NCI-H748 (cell line): Measurements from ENCODE around the gene ARGLU1.
A peak's percentile ranks its signal among the peaks of the same experiment; 100 is the strongest.

Experiments used
- DNase-seq: peaks from one replicate; lab custom pipeline; 2025; ENCODE audit not compliant: unreplicated experiment; lab: John Stamatoyannopoulos, UW

The ARGLU1 gene

DNA sequence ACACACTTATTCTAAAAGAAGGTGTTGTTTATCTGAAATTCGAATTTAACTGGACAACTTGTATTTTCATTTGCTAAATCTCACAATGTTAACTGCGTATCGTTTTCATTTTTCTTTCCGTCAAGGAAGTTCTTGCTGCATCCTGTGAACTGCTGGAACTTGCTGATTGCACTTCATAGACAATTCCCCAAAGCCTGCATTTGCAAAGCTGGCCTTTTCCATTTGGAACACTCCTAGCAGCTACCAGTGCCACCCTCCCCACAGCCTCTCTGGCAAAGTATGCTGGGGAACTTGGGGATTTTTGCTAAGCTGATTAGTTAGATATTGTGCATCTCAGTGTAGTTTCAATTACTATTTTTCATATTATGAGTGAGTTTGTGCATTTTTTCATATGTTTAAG lies 20.4 kb upstream of the ARGLU1 start:
- DNase-seq = peak; percentile 34

DNA sequence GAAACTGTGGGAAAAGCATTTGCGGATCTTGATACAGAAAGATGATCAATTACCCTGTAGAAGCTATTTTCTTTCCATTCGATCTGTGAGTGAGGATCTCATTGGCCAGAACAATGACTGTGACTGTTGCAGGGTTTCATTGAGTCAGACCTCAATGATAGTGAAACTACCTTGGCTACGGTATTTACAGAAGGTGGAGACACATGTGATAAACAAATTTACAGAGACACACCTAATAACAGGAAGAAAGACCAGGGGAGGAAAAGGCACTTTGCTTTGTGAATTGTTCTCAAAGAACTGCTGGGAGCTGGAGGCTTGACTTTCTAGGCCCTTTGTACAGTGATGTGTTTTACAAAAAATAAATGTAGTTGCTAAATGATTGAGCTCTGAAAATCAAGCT lies 19.9 kb upstream of the ARGLU1 start:
- DNase-seq = peak; percentile 92

DNA sequence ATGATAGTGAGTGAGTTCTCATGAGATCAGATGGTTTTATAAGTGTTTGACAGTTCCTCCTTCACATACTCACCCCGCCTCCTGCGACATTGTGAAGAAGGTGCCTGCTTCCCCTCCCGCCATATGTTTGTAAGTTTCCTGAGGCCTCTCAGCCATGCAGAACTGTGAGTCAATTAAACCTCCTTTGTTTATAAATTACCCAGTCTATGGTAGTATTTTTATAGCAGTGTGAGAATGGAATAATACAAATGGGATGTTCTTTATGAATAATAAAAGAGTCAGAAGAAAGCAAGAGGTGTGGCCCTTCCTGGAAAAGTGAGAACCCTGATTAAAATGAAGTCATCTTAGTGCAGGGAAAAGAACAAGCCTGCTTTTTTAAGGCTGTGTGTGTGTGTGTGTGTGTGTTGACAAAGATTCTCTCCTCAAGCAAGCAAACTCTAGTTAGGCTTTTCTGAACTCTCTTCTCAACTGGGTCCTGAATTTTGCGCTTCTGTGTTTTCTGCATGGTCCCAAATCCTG lies 18.8 kb upstream of the ARGLU1 start:
- no peak for DNase-seq

DNA sequence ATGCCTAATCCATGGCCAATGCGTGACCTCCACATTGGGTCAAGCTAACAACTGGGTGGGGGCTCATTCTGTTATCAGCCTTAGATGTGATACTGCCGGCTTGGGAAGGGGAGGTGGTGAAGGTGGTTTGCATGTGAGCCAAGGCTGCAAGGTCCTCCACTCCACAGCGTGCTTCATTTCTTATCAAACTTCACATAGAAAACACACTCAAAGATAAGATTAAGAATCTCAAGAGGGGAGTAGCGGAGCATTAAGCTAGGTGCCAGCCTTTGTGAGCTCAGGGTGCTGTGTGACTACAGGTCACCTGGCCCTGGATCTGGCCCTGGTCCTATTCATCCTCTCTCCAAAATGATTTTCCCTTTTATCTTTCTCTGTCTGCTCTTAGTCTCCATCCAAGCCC lies 13.3 kb upstream of the ARGLU1 start:
- no peak for DNase-seq

DNA sequence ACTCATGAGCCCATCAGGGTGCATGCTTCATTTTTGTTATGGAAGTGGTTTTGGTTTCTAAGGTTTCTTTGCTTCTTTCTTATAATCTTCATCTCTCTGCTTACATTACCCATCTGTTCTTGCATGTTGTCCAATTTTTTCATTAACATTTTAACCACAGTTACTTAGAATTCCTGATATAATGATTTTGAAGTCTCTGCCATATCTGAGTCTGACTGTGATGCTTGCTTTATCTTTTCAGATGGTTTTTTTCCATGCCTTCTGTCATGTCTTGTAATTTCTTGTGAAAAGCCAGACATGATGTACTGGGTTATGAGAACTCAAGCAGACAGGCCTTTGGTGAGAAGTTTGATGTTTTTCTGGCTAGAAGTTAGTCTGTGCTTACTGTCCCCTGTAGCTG lies 8.0 kb upstream of the ARGLU1 start:
- DNase-seq = no peak

DNA sequence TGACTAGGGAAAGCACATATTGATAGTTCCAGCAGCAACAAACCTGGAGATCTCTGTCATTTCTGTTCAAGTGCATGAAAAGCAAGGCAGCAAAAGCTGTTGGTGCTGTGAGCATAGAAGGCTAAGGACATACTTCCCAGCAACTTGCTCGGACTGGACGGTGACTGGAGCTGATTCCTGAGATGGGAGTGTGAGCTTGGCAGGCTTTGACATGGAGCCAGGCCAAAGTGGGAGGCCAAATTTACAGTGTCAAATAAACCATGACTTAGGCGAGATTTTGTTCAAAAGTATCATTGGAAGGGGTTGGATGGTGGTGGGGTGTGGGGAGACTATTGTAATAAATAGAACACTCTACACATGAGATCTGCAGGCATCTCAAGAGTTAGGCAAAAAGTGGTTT lies 5.9 kb upstream of the ARGLU1 start:
- no peak for DNase-seq

DNA sequence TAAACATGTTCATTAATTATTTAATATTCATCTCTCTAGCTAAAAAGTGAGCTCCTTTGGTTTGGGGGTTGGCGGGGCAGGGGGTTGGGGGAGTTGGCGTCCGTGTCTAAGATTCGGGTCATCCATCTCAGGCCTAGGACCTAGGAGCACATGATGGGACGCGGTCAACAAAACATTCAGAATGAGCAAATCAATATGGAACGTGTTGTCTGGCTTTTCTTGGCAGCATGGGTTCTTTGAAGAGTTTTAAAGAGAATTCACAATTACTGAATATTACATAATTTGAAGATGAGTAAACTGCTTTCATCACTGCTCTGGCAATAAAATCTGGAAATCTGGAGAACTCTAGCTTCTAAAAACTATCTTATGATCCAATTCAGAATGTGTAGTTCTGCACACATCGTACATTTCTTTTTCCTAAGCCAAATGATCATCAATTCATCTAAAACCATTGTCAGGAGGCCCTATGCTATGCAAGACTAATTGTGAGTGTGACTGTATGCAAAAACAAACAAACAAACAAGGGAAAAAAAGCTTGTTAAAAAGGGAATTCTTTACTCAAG lies 5.4 kb upstream of the ARGLU1 start:
- DNase-seq = no peak

DNA sequence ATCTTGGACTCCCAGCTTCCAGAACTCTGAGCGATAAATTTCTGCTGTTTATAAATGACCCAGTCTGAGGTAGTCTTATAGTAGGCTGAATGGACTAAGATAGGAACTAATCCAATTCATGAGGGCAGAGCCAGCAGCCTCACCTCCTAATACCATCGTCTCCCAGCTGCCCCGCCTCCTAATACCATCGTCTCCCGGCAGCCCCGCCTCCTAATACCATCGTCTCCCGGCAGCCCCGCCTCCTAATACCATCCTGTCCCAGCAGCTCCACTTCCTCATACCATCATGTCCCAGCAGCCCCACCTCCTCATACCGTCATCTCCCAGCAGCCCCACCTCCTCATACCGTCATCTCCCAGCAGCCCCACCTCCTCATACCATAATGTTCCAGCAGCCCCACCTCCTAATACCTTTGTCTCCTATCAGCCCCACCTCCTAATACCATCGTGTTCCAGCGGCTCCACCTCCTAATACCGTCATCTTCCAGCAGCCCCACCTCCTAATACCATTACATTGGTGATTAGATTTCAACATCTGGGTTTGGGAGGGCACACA lies 2.4 kb upstream of the ARGLU1 start:
- DNase-seq = peak; percentile 86

DNA sequence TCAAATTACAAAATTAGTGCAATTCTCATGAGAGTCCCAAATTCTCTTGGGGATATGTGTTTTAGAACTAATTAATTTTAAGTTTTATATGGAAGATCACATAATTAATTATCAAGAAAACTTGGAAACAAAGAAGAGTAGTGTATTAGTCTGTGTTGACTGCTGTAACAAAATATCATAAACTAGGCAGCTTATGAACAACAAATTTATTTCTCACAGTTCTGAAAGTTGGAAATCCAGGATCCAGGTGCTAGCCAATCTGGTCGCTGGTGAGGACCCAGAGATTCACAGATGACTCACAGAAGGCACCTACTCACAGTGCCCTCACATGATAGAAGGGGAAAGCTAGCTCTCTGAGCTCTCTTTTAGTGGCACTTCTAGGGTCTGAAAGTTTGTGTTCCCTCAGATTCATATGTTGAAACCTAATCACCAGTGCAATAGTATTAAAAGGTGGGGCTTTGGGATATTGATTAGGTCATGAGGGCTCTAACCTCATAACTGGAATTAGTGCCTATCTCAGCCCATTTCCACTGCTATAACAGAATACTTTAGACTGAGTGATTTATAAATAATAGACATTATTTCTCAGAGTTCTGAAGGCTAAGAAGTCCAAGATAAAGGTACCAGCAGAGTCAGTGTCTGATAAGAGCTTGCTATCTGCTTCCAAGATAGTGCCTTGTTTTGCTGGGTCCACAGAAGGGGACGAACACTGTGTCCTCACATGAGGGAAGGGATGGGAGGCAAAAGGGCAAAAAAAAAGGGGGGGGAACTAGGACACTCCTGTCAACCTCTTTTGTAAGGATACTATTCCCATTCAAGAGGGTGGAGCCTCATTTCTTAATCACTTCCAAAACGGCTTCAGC lies 1.5 kb upstream of the ARGLU1 start:
- no peak for DNase-seq

DNA sequence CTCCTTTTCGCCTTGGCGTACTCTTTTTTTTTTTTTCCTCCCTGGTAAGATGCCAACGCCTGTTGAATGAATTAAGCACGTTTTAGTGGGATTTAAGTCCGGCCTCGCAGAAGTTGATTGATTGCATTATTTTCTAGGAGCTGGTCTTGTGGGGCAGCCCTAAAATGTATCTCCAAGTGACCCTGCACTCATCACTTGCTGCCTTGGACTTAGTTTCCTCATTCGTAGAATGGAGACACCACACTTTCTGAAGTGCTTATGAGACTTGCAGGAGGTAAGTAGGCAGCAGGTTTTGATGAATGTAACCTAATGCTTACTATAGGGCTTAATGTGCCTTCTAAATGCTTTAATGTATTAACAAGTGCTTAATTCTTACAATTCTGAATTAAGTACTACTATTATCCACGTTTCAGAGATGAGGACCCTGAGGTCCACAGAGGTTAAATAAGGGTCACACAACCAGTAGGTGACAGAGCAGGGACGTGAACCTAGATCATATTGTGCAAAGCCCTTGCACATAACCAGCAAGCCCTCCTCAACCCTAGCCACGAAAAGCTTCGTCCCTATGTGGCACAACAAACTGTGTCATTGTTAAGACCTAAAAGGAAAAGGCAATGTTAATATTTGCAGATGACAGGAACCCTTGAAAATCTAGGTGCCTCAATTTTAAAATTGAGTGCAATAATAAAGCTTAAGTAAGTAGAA lies 514 bp upstream of the ARGLU1 start:
- DNase-seq = no peak

DNA sequence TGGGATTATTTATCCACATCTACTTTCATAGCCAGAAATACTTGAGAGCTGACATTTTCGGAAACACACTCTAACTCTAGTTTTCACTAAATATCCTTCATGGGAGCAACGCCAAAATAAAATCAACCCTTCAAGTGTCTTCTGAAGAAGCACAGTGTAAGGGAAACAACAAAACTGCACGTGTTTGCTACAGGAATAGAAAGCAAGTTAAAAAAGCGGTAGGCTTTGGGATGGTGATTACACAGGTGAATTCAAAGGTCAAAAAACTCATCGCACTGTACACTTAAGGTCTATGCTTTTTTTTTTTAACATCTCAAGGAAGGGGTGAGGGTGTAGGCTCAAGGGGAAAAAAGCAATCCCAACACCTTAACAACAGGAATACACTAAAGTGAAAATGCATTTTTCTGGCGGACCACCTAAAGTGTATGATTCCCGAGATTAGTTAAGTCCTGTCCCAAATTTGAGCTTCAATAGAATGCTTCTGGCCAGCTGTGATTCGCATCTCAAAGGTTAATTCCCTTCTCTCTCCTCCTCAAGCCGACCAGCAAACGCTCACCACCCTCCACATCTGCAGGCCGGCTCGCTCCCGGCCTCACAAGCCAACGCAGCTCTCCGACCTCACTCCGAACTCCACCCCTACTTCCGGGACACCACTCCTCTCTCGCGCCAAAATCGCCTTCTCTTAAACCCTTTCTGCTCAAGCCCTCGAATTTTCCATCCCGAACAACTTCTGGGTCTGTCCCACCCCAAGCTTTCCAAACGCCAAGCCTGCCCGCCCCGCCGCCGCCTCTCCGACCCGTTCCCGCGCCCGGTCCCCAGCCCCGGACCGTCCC lies 1.1 kb downstream of the ARGLU1 start:
- DNase-seq = peak; percentile 67

DNA sequence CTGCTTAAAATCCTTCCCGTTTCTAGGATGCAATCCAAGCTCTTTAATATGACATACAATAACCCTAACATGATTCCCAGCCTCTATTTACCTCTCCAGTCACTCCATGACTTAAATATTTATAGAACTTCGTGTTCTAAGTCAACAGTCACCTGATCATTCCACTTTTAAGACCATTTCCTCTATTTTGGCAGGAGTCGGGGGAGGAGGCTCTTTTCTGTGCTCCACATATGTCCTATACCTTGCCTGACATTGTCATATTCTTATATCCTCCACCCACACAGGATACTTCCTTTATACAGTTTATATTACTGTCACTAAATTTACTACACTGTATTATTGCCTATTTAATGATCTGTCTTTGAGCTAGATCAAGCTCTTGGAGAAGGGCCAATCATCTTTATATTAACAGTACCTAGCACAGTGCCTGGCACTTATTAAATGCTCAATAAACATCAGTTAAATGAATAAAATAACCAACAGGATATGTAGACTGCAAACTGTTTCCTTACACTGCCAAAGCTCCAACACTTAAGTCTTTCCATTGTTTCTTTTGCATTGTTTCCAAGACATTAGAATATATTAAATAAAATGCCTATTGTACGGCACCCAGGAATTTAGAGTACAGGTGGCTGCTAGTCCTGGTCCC lies 2.7 kb downstream of the ARGLU1 start:
- no peak for DNase-seq

DNA sequence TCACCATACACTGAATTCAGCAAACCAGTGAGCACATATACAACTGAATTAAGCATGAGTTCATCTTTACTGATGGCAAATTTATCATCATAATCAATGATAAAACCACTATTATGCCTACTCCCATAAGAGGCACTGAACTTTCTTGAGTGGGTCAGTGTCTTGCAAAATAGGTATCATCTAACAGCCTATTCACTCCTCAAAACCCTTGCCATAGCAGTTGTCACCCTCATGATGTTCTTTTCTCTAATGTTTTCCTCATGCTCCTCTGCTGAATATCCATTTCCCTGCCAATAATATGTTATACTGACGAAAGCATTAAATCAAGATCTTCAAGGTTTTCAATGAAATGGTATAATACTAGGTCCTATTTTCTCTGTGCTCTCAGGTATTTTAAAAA lies 5.6 kb downstream of the ARGLU1 start:
- no peak for DNase-seq

DNA sequence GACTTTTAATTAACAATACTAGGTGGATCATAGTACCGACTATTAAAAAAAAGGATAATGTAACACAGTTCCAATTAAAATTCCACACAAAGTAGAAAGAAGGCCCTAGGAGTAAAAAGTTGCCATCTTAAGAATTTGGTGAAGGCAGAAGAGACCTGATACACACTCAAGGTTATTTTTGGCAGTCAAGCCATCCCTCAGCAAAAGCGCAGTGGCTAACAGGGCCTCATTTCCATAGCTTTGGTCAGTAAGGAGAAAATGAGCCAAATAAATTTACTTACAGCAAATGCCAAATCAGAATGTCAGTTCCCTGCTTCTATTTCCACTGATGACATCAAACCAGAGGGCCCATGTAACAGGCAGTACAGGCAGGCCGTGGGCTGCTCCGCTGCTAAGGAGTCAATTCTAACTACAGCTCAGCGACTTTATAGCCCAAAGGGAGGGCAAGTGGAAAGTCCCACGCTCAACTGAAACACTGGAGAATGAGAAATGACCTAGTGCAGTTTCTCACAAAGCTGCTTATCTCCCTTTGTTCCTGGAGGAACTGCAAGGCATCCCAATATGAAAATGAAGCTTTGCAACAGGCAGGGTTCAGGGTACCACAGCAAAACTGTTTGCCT lies 6.3 kb downstream of the ARGLU1 start:
- DNase-seq = no peak

DNA sequence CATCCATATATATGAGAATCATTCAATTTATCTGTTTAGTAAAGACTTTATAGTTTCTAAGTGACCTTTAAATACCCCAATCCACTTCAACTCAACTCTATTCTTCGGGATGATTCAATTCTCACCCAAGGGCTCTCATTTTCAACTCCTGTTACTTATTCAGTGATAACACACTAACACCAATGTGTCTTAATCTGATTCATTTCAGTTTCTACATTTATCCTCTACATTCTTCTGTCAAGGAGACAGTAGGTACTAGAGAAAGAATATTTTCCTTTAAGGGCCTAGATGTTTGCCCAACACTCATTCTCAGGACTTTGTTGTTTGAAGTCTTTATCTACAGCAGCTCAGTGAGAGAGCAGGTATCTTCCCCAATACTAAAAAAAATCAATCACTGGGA lies 7.1 kb downstream of the ARGLU1 start:
- no peak for DNase-seq

DNA sequence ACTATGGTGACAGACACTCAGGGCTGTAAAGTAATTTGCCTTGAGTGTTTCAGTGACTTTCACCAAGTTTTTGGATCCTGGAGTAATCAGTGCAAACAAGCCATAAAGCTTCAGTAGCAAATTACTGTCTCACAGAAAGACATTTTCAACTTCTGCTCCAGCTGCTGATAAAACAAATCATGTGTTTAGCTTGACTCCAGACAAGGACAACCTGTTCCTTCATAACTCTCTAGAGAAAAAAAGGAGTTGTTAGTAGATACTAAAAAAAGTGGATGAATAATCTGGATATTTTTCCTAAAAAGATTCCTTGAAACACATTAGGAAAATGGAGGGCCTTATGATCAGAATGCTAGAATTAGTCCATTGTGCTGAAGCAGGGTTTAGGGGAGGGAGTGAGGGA lies 9.4 kb downstream of the ARGLU1 start:
- DNase-seq = no peak

DNA sequence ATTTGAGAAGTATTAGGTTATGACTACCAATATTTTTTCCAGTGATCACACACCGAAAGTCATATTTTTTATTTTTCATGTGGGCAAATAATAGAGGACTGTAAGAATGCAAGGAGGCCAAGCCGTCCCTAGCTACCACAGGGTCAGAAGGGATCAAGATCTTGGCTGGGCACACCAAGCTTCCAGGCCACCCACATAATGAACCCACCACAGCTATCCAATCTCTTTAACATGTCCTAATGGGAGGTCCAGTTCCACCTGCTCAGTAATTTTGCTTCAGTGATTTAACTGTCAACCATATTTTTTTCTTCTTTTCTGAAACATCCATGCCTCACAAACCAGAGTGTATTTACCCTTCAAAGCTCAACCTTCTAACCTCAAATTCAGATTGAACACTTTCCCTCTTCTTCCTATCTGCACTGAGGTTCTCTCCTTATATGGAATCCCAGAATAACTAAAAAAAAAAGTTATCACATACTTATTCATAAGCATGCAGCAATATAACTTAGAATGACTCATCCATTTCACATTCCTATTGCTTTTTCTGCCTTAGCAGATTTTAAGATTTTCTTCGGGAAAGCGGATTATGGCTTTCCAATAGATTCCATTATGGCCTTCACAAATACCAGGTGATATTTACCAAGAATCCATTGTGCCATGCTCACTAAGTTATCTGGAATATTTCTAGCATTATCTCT lies 12.2 kb downstream of the ARGLU1 start:
- no peak for DNase-seq

DNA sequence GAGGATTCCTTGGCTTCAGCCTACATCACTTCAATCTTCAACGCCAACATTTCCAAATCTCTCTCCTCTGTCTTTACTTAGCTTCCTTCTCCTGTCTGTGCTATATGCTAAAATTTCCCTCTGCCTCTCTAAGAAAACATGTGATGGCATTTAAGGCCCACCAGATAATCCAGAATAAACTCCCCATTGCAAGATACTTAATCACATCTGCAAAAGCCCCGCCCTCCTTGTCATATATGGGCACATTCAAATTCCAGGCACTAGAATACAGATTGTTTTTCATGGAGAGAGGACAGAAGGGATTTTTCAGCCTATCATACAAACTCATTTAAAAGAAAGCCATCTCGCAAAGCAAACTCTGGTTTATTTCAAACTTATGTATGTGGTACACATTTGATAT lies 16.2 kb downstream of the ARGLU1 start:
- no peak for DNase-seq

DNA sequence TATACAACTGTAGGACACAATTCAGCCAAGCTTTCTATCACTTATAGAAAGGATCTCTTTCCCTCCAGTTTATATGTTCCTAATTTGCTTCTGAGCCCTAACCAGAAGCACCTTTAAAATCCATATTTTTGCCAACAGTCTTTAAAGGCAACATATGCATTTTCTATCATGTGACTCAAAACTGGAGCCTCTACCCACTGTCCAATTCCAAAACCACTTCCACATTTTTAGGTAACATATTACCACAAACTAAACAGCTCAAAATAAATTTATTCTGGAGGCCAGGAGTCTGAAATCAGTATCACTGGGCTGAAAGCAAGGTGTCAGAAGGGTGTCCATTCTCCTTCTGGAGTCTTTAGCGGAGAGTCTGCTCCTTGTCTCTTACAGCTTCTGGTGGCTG lies 16.6 kb downstream of the ARGLU1 start:
- DNase-seq = no peak
